ENCODE measurements around the gene UFSP2. TPM values are rescaled to one million over a fixed set of nuclear protein-coding genes. Genes with fewer than 3 reads are reported as not detected.
A peak's percentile ranks its signal among the peaks of the same experiment; 100 is the strongest.

UFSP2 gene
- total and polyA plus RNA-seq, 2 donors from 2014 or later: 47.1 to 47.3 TPM

GRCh38 chr4:185416955-185417354 is 8.8 kb downstream of the UFSP2 start:
- Histone ChIP-seq H3K27me3 (ENCODE audit: control insufficient read depth, insufficient read depth, low read length) (no peaks in the 10 kb centered on the region), H3K9ac (ENCODE audit: low read length in 3 of 3) (no peak overlapping the region), H3K4me3 (ENCODE audit: low read length in 3 of 3) (no peak overlapping the region), H3K9me3 (ENCODE audit: control insufficient read depth in 2 of 3, insufficient read depth in 1 of 3, low read length in 3 of 3) (no peaks in the 10 kb centered on the region), H3K36me3 (ENCODE audit: control insufficient read depth in 2 of 3, insufficient read depth in 3 of 3, low read length in 3 of 3) (peaks cover 6 to 23% (median 9%) of the 10 kb centered on the region in 3 donors), H3K4me1 (ENCODE audit: control insufficient read depth in 2 of 3, insufficient read depth in 2 of 3, low read depth in 1 of 3, low read length in 3 of 3) (peaks cover 0 to 16% (median 5%) of the 10 kb centered on the region in 3 donors), H3K27ac (ENCODE audit: low read depth in 2 of 2, low read length in 2 of 2) (peak overlapping the region in 1 of 2 donors; percentile 64)
- no peak for DNase-seq
- intact Hi-C loops (cut with DNase I): no loop called here
- no peak for TF ChIP-seq CTCF (IDR thresholded peaks at IDR 0.05; ENCODE audit: borderline replicate concordance, extremely low read depth, insufficient read depth)
- no peak for FAIRE-seq

- Histone ChIP-seq H3K9me3 (ENCODE audit: control insufficient read depth in 2 of 3, insufficient read depth in 1 of 3, low read length in 3 of 3) (no peaks in the 10 kb centered on the region), H3K27me3 (ENCODE audit: control insufficient read depth, insufficient read depth, low read length) (no peaks in the 10 kb centered on the region), H3K4me1 (ENCODE audit: control insufficient read depth in 2 of 3, insufficient read depth in 2 of 3, low read depth in 1 of 3, low read length in 3 of 3) (peaks cover 0 to 16% (median 5%) of the 10 kb centered on the region in 3 donors), H3K36me3 (ENCODE audit: control insufficient read depth in 2 of 3, insufficient read depth in 3 of 3, low read length in 3 of 3) (peaks cover 10 to 35% (median 15%) of the 10 kb centered on the region in 3 donors), H3K27ac (ENCODE audit: low read depth in 2 of 2, low read length in 2 of 2) (no peak overlapping the region), H3K4me3 (ENCODE audit: low read length in 3 of 3) (no peak overlapping the region), H3K9ac (ENCODE audit: low read length in 3 of 3) (no peak overlapping the region)
- intact Hi-C loops (cut with DNase I): no loop called here
- no peak for DNase-seq
- FAIRE-seq: no peak
- TF ChIP-seq CTCF (IDR thresholded peaks at IDR 0.05; ENCODE audit: borderline replicate concordance, extremely low read depth, insufficient read depth): no peak
Measured at GRCh38 chr4:185412412-185412811, 13.4 kb downstream of the UFSP2 start.

GRCh38 chr4:185411849-185412248 is 13.9 kb downstream of the UFSP2 start:
- Histone ChIP-seq H3K9ac (ENCODE audit: low read length in 3 of 3) (no peak overlapping the region), H3K27ac (ENCODE audit: low read depth in 2 of 2, low read length in 2 of 2) (no peak overlapping the region), H3K36me3 (ENCODE audit: control insufficient read depth in 2 of 3, insufficient read depth in 3 of 3, low read length in 3 of 3) (peaks cover 6 to 29% (median 15%) of the 10 kb centered on the region in 3 donors), H3K27me3 (ENCODE audit: control insufficient read depth, insufficient read depth, low read length) (no peaks in the 10 kb centered on the region), H3K4me1 (ENCODE audit: control insufficient read depth in 2 of 3, insufficient read depth in 2 of 3, low read depth in 1 of 3, low read length in 3 of 3) (peaks cover 0 to 16% (median 5%) of the 10 kb centered on the region in 3 donors), H3K9me3 (ENCODE audit: control insufficient read depth in 2 of 3, insufficient read depth in 1 of 3, low read length in 3 of 3) (no peaks in the 10 kb centered on the region), H3K4me3 (ENCODE audit: low read length in 3 of 3) (no peak overlapping the region)
- FAIRE-seq (no peak), DNase-seq (no peak)
- intact Hi-C loops (cut with DNase I): no loop called here
- TF ChIP-seq CTCF (IDR thresholded peaks at IDR 0.05; ENCODE audit: borderline replicate concordance, extremely low read depth, insufficient read depth): no peak

- Histone ChIP-seq H3K4me3 (ENCODE audit: low read length in 3 of 3) (no peak overlapping the region), H3K27me3 (ENCODE audit: control insufficient read depth, insufficient read depth, low read length) (no peaks in the 10 kb centered on the region), H3K36me3 (ENCODE audit: control insufficient read depth in 2 of 3, insufficient read depth in 3 of 3, low read length in 3 of 3) (peaks cover 6 to 29% (median 15%) of the 10 kb centered on the region in 3 donors), H3K9ac (ENCODE audit: low read length in 3 of 3) (no peak overlapping the region), H3K27ac (ENCODE audit: low read depth in 2 of 2, low read length in 2 of 2) (no peak overlapping the region), H3K9me3 (ENCODE audit: control insufficient read depth in 2 of 3, insufficient read depth in 1 of 3, low read length in 3 of 3) (no peaks in the 10 kb centered on the region), H3K4me1 (ENCODE audit: control insufficient read depth in 2 of 3, insufficient read depth in 2 of 3, low read depth in 1 of 3, low read length in 3 of 3) (peaks cover 0 to 3% (median 0%) of the 10 kb centered on the region in 3 donors)
- DNase-seq: no peak
- no peak for TF ChIP-seq CTCF (IDR thresholded peaks at IDR 0.05; ENCODE audit: borderline replicate concordance, extremely low read depth, insufficient read depth)
- FAIRE-seq: no peak
- intact Hi-C loops (cut with DNase I): no loop called here
Measured at GRCh38 chr4:185408432-185408831, 17.3 kb downstream of the UFSP2 start.
